Measurements from ENCODE around the gene POLRMT. TPM values are rescaled to one million over a fixed set of nuclear protein-coding genes. Genes with fewer than 3 reads are reported as not detected.

POLRMT gene
- total and polyA plus RNA-seq, 8 donors = 28.5 to 44.7 (median 39.7) TPM

- DNase-seq (peak; percentile 90 to 100 (median 100)), ATAC-seq (peak; percentile 86)
- no peaks in the 10 kb centered on the region for H3K36me3 ChIP-seq
- peak overlapping the region; percentile 60 for H3K4me3 ChIP-seq
- TF ChIP-seq CTCF (IDR thresholded peaks at IDR 0.05) = peak in 1 of 2 donors; percentile 35
- H3K27me3 ChIP-seq = peaks cover 0 to 25% of the 10 kb centered on the region in 2 donors
- no peaks in the 10 kb centered on the region for H3K9me3 ChIP-seq
- H3K27ac ChIP-seq = peak overlapping the region; percentile 91 to 92
- peaks cover 10 to 48% of the 10 kb centered on the region in 2 donors for H3K4me1 ChIP-seq
- intact Hi-C loops (cut with DNase I) = no loop called here
Observed at GRCh38 chr19:680287-681028, 47.1 kb upstream of the POLRMT start.

GRCh38 chr19:679418-680286, 46.3 kb upstream of the POLRMT start:
- DNase-seq = peak; percentile 59 to 89 (median 84)
- Histone ChIP-seq H3K4me3 (peak overlapping the region; percentile 60), H3K36me3 (no peaks in the 10 kb centered on the region), H3K4me1 (peaks cover 11 to 54% of the 10 kb centered on the region in 2 donors), H3K27me3 (peaks cover 0 to 33% of the 10 kb centered on the region in 2 donors), H3K9me3 (no peaks in the 10 kb centered on the region), H3K27ac (peak overlapping the region; percentile 91 to 92)
- peak; percentile 3 for ATAC-seq
- intact Hi-C loops (cut with DNase I) = no loop called here
- TF ChIP-seq CTCF (IDR thresholded peaks at IDR 0.05) = no peak

- Histone ChIP-seq H3K36me3 (no peaks in the 10 kb centered on the region), H3K27me3 (peaks cover 0 to 40% of the 10 kb centered on the region in 2 donors), H3K27ac (peak overlapping the region; percentile 13 to 92), H3K9me3 (no peaks in the 10 kb centered on the region), H3K4me1 (peaks cover 11 to 58% of the 10 kb centered on the region in 2 donors), H3K4me3 (peak overlapping the region in 1 of 2 donors; percentile 60)
- no peak for DNase-seq
- intact Hi-C loops (cut with DNase I) = no loop called here
- no peak for ATAC-seq
- no peak for TF ChIP-seq CTCF (IDR thresholded peaks at IDR 0.05)
Observed at GRCh38 chr19:678791-679388, 45.6 kb upstream of the POLRMT start.

- Histone ChIP-seq H3K9me3 (no peaks in the 10 kb centered on the region), H3K4me1 (peaks cover 11 to 59% of the 10 kb centered on the region in 2 donors), H3K36me3 (no peaks in the 10 kb centered on the region), H3K4me3 (peak overlapping the region; percentile 9 to 60), H3K27me3 (peaks cover 0 to 40% of the 10 kb centered on the region in 2 donors), H3K27ac (peak overlapping the region; percentile 74 to 90)
- intact Hi-C loops (cut with DNase I) = no loop called here
- no peak for TF ChIP-seq CTCF (IDR thresholded peaks at IDR 0.05)
- DNase-seq (no peak), ATAC-seq (peak; percentile 0)
Observed at GRCh38 chr19:677601-678436, 44.5 kb upstream of the POLRMT start.

All from left lung (tissue), 10 donors.